WTC11 (cell line): ENCODE data around the gene MYO3A. TPM values are rescaled to one million over a fixed set of nuclear protein-coding genes. Genes with fewer than 3 reads are reported as not detected.

ENCODE experiments used
- ATAC-seq: fragments of 200-7000 bp; cut with Tn5 transposase; 2 replicates; pipeline ENCODE4 v1.10.0; 2021; ENCODE audit warnings: mild to moderate bottlenecking, moderate library complexity
- CTCF ChIA-PET: fragments of 300-600 bp; sonication (Branson Sonifier 250); formaldehyde crosslinking; loops from one replicate; lab custom pipeline; 2021; ENCODE audit warnings: antibody characterized with exemption; lab: Charles Lee
- POLR2A ChIA-PET: fragments of 350-600 bp; sonication (Branson Sonifier 250); formaldehyde crosslinking; loops from one replicate; lab custom pipeline; 2021; ENCODE audit warnings: antibody characterized with exemption; lab: Charles Lee
- DNase-seq: peaks from one replicate; pipeline ENCODE4 v3.0.0; 2021; ENCODE audit warnings: low spot score
- H3K27ac Mint-ChIP-seq: 2 replicates; pipeline ENCODE4 v1.8.0; 2021; ENCODE audit warnings: mixed read lengths
- H3K27me3 Mint-ChIP-seq: 2 replicates; pipeline ENCODE4 v1.8.0; 2021; ENCODE audit warnings: low read depth, mild to moderate bottlenecking, moderate library complexity, mixed read lengths
- H3K36me3 Mint-ChIP-seq: 2 replicates; pipeline ENCODE4 v1.8.0; 2021; ENCODE audit warnings: mixed read lengths
- H3K4me1 Mint-ChIP-seq: 2 replicates; pipeline ENCODE4 v1.8.0; 2022; ENCODE audit warnings: mixed read lengths
- H3K4me3 Mint-ChIP-seq: 2 replicates; pipeline ENCODE4 v1.8.0; 2021; ENCODE audit warnings: mild to moderate bottlenecking, moderate library complexity, mixed read lengths
- H3K9me3 Mint-ChIP-seq: 2 replicates; pipeline ENCODE4 v1.8.0; 2021; ENCODE audit warnings: mixed read lengths
- CBFB ChIP-seq: sonication (generic); formaldehyde crosslinking; IDR thresholded peaks from 2 replicates; pipeline ENCODE4 v1.8.1; 2022; ENCODE audit warnings: mild to moderate bottlenecking, low read depth, missing genetic modification reagents
- CREM ChIP-seq: sonication (generic); formaldehyde crosslinking; IDR thresholded peaks from 2 replicates; pipeline ENCODE4 v1.8.1; 2022; ENCODE audit warnings: mild to moderate bottlenecking, missing genetic modification reagents, moderate library complexity
- ELF4 ChIP-seq: sonication (generic); formaldehyde crosslinking; IDR thresholded peaks from 2 replicates; pipeline ENCODE4 v1.8.1; 2022; ENCODE audit warnings: low read depth, mild to moderate bottlenecking, moderate library complexity, missing genetic modification reagents
- EMX1 ChIP-seq: fragments of 250-450 bp; sonication (Bioruptor Pico); IDR thresholded peaks from 2 replicates; pipeline ENCODE4 v1.8.0; 2021; ENCODE audit warnings: mild to moderate bottlenecking
- ESRRA ChIP-seq: sonication (generic); formaldehyde crosslinking; IDR thresholded peaks from 2 replicates; pipeline ENCODE4 v1.8.1; 2022; ENCODE audit warnings: mild to moderate bottlenecking, missing genetic modification reagents, borderline replicate concordance
- FOXJ3 ChIP-seq: sonication (generic); formaldehyde crosslinking; IDR thresholded peaks from 2 replicates; pipeline ENCODE4 v1.9.0; 2021; ENCODE audit warnings: missing genetic modification reagents, mild to moderate bottlenecking, borderline replicate concordance
- FOXK1 ChIP-seq: sonication (generic); formaldehyde crosslinking; IDR thresholded peaks from 2 replicates; pipeline ENCODE4 v1.8.0; 2022; ENCODE audit warnings: mild to moderate bottlenecking, moderate library complexity, missing genetic modification reagents
- FOXP1 ChIP-seq: sonication (generic); formaldehyde crosslinking; IDR thresholded peaks from 2 replicates; pipeline ENCODE4 v1.8.0; 2022; ENCODE audit warnings: missing genetic modification reagents, mild to moderate bottlenecking, moderate library complexity, borderline replicate concordance
- HMGA2 ChIP-seq: fragments of 250-450 bp; sonication (Bioruptor Pico); IDR thresholded peaks from 2 replicates; pipeline ENCODE4 v1.4.0; 2021; ENCODE audit warnings: mild to moderate bottlenecking, moderate library complexity
- KAT7 ChIP-seq: sonication (generic); formaldehyde crosslinking; IDR thresholded peaks from 2 replicates; pipeline ENCODE4 v1.8.1; 2023; ENCODE audit warnings: missing genetic modification reagents, mild to moderate bottlenecking, borderline replicate concordance
- NR3C1 ChIP-seq: sonication (generic); formaldehyde crosslinking; conservative IDR thresholded peaks from 2 replicates; pipeline ENCODE4 v1.8.1; 2023; ENCODE audit warnings: low read depth, mild to moderate bottlenecking, missing genetic modification reagents
- PRRX2 ChIP-seq: fragments of 250-450 bp; sonication (Bioruptor Pico); IDR thresholded peaks from 2 replicates; pipeline ENCODE4 v1.8.0; 2021; ENCODE audit warnings: mild to moderate bottlenecking
- RORB ChIP-seq: fragments of 250-450 bp; sonication (Bioruptor Pico); IDR thresholded peaks from 2 replicates; pipeline ENCODE4 v1.9.0; 2021; ENCODE audit warnings: mild to moderate bottlenecking
- SP1 ChIP-seq: sonication (generic); formaldehyde crosslinking; conservative IDR thresholded peaks from 2 replicates; pipeline ENCODE4 v1.8.1; 2022; ENCODE audit warnings: missing genetic modification reagents
- ZBTB21 ChIP-seq: sonication (generic); formaldehyde crosslinking; IDR thresholded peaks from 2 replicates; pipeline ENCODE4 v1.8.1; 2023; ENCODE audit warnings: mild to moderate bottlenecking, missing genetic modification reagents, borderline replicate concordance
- ZNF219 ChIP-seq: sonication (generic); formaldehyde crosslinking; IDR thresholded peaks from 2 replicates; pipeline ENCODE4 v1.8.0; 2023; ENCODE audit warnings: missing genetic modification reagents, mild to moderate bottlenecking, borderline replicate concordance
- ZNF263 ChIP-seq: sonication (generic); formaldehyde crosslinking; IDR thresholded peaks from 2 replicates; pipeline ENCODE4 v1.8.1; 2022; ENCODE audit warnings: low read depth, mild to moderate bottlenecking, moderate library complexity, missing genetic modification reagents
- ZNF671 ChIP-seq: fragments of 250-450 bp; sonication (Bioruptor Pico); IDR thresholded peaks from 2 replicates; pipeline ENCODE4 v1.8.0; 2021; ENCODE audit warnings: mild to moderate bottlenecking
- total RNA-seq: library from RNA; stranded (reverse); gene quantifications from 3 replicates; pipeline ENCODE4 v1.2.3, GENCODE V29; 2021
- TF ChIP-seq, protein P1 (sequence below): sonication (generic); formaldehyde crosslinking; IDR thresholded peaks from 2 replicates; pipeline ENCODE4 v1.8.1; 2022; ENCODE audit warnings: mild to moderate bottlenecking, moderate library complexity, missing genetic modification reagents
- TF ChIP-seq, protein P2 (sequence below): fragments of 250-450 bp; sonication (Bioruptor Pico); IDR thresholded peaks from 2 replicates; pipeline ENCODE4 v1.9.0; 2021; ENCODE audit warnings: mild to moderate bottlenecking
- TF ChIP-seq, protein P3 (sequence below): sonication (generic); formaldehyde crosslinking; IDR thresholded peaks from 2 replicates; pipeline ENCODE4 v1.8.0; 2022; ENCODE audit warnings: missing genetic modification reagents
- TF ChIP-seq, protein P4 (sequence below): fragments of 200-600 bp; IDR thresholded peaks from 2 replicates; pipeline ENCODE4 v1.8.0; 2022; ENCODE audit warnings: antibody characterized with exemption
- TF ChIP-seq, protein P5 (sequence below): fragments of 250-450 bp; sonication (Bioruptor Pico); IDR thresholded peaks from 2 replicates; pipeline ENCODE4 v2.1.2; 2022; ENCODE audit warnings: mild to moderate bottlenecking, moderate library complexity
- TF ChIP-seq, protein P6 (sequence below): sonication (generic); formaldehyde crosslinking; IDR thresholded peaks from 2 replicates; pipeline ENCODE4 v1.8.1; 2023; ENCODE audit warnings: mild to moderate bottlenecking, missing genetic modification reagents
- TF ChIP-seq, protein P7 (sequence below): sonication (generic); formaldehyde crosslinking; IDR thresholded peaks from 2 replicates; pipeline ENCODE4 v1.8.1; 2022; ENCODE audit warnings: low read depth, mild to moderate bottlenecking, moderate library complexity, missing genetic modification reagents, borderline replicate concordance

MYO3A gene
- total RNA-seq, 1 experiment from 2014 or later: 3.7 TPM

DNA sequence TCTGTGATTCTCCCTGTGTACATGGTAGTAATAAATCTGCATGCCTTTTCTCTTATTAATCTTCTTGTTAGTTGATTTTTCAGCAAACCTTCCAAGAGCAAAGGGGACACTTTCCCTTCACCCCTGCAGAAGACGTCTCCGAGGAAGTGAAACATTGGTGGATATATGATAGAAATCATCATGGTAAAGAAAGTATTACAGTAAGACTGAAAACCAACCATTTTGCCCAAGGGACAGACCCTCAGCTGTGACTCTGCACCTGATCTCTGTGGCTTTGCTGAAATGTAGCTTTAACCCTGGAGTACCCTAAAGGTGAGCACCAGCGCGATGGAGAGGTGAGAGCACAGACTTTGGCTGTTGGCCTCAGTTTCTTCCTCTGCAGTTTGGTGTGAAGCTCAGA lies 32.8 kb upstream of the MYO3A start:
- TF ChIP-seq, protein P1, sequence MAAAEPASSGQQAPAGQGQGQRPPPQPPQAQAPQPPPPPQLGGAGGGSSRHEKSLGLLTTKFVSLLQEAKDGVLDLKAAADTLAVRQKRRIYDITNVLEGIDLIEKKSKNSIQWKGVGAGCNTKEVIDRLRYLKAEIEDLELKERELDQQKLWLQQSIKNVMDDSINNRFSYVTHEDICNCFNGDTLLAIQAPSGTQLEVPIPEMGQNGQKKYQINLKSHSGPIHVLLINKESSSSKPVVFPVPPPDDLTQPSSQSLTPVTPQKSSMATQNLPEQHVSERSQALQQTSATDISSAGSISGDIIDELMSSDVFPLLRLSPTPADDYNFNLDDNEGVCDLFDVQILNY (CRISPR knock-in tag): no peak
- TF ChIP-seq PRRX2 (CRISPR knock-in tag): no peak
- no peak for TF ChIP-seq EMX1 (CRISPR knock-in tag)
- no peak for TF ChIP-seq CREM (CRISPR knock-in tag)
- no peak for TF ChIP-seq ELF4 (CRISPR knock-in tag)
- no peak for TF ChIP-seq CBFB (CRISPR knock-in tag)
- no peak for TF ChIP-seq SP1 (CRISPR knock-in tag)
- TF ChIP-seq, protein P2, sequence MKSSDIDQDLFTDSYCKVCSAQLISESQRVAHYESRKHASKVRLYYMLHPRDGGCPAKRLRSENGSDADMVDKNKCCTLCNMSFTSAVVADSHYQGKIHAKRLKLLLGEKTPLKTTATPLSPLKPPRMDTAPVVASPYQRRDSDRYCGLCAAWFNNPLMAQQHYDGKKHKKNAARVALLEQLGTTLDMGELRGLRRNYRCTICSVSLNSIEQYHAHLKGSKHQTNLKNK: no peak
- TF ChIP-seq ESRRA (CRISPR knock-in tag): no peak
- TF ChIP-seq, protein P3, sequence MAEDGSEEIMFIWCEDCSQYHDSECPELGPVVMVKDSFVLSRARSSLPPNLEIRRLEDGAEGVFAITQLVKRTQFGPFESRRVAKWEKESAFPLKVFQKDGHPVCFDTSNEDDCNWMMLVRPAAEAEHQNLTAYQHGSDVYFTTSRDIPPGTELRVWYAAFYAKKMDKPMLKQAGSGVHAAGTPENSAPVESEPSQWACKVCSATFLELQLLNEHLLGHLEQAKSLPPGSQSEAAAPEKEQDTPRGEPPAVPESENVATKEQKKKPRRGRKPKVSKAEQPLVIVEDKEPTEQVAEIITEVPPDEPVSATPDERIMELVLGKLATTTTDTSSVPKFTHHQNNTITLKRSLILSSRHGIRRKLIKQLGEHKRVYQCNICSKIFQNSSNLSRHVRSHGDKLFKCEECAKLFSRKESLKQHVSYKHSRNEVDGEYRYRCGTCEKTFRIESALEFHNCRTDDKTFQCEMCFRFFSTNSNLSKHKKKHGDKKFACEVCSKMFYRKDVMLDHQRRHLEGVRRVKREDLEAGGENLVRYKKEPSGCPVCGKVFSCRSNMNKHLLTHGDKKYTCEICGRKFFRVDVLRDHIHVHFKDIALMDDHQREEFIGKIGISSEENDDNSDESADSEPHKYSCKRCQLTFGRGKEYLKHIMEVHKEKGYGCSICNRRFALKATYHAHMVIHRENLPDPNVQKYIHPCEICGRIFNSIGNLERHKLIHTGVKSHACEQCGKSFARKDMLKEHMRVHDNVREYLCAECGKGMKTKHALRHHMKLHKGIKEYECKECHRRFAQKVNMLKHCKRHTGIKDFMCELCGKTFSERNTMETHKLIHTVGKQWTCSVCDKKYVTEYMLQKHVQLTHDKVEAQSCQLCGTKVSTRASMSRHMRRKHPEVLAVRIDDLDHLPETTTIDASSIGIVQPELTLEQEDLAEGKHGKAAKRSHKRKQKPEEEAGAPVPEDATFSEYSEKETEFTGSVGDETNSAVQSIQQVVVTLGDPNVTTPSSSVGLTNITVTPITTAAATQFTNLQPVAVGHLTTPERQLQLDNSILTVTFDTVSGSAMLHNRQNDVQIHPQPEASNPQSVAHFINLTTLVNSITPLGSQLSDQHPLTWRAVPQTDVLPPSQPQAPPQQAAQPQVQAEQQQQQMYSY (CRISPR knock-in tag): no peak
- TF ChIP-seq, protein P4, sequence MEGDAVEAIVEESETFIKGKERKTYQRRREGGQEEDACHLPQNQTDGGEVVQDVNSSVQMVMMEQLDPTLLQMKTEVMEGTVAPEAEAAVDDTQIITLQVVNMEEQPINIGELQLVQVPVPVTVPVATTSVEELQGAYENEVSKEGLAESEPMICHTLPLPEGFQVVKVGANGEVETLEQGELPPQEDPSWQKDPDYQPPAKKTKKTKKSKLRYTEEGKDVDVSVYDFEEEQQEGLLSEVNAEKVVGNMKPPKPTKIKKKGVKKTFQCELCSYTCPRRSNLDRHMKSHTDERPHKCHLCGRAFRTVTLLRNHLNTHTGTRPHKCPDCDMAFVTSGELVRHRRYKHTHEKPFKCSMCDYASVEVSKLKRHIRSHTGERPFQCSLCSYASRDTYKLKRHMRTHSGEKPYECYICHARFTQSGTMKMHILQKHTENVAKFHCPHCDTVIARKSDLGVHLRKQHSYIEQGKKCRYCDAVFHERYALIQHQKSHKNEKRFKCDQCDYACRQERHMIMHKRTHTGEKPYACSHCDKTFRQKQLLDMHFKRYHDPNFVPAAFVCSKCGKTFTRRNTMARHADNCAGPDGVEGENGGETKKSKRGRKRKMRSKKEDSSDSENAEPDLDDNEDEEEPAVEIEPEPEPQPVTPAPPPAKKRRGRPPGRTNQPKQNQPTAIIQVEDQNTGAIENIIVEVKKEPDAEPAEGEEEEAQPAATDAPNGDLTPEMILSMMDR: no peak
- no peak for TF ChIP-seq FOXP1 (CRISPR knock-in tag)
- no peak for TF ChIP-seq ZNF219 (CRISPR knock-in tag)
- no peak for TF ChIP-seq KAT7 (CRISPR knock-in tag)
- TF ChIP-seq, protein P5, sequence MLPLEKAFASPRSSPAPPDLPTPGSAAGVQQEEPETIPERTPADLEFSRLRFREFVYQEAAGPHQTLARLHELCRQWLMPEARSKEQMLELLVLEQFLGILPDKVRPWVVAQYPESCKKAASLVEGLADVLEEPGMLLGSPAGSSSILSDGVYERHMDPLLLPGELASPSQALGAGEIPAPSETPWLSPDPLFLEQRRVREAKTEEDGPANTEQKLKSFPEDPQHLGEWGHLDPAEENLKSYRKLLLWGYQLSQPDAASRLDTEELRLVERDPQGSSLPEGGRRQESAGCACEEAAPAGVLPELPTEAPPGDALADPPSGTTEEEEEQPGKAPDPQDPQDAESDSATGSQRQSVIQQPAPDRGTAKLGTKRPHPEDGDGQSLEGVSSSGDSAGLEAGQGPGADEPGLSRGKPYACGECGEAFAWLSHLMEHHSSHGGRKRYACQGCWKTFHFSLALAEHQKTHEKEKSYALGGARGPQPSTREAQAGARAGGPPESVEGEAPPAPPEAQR (CRISPR knock-in tag): no peak
- TF ChIP-seq ZBTB21 (CRISPR knock-in tag): no peak
- no peak for TF ChIP-seq HMGA2
- TF ChIP-seq, all 79 proteins: peak for 0
- DNase-seq (no peak), ATAC-seq (no peak)
- Mint-ChIP-seq H3K4me1 (peaks cover 15% of the 10 kb centered on the region), H3K27ac (no peak overlapping the region), H3K9me3 (no peaks in the 10 kb centered on the region), H3K4me3 (no peak overlapping the region), H3K36me3 (no peaks in the 10 kb centered on the region), H3K27me3 (no peaks in the 10 kb centered on the region)
- CTCF ChIA-PET: no interaction called here
- POLR2A ChIA-PET: no interaction called here

DNA sequence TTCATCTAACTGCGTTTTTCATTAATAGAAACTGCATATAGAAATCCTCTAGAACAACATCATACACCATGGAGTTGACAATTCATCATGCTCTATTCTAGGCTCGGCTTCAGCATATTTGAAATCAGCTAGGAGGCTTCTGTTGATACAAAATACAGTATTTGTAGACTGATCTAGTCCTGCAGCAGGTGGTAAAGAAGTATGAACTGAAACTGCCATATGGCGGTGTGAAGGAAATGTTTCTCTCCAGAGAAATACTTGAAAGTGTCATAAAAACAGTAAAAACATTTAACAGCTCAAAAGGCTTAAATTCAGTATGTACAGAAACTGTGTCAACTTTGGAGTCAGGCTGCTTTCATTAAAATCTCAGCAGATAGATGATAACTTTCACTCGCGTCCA lies 32.0 kb upstream of the MYO3A start:
- CTCF ChIA-PET: no interaction called here
- POLR2A ChIA-PET: no interaction called here
- Mint-ChIP-seq H3K9me3 (no peaks in the 10 kb centered on the region), H3K4me3 (no peak overlapping the region), H3K27me3 (no peaks in the 10 kb centered on the region), H3K27ac (no peak overlapping the region), H3K4me1 (peaks cover 10% of the 10 kb centered on the region), H3K36me3 (no peaks in the 10 kb centered on the region)
- DNase-seq (no peak), ATAC-seq (no peak)
- TF ChIP-seq NR3C1 (CRISPR knock-in tag) (no peak), FOXJ3 (no peak), FOXK1 (CRISPR knock-in tag) (no peak), RORB (no peak), ZNF263 (CRISPR knock-in tag) (no peak), ZNF219 (CRISPR knock-in tag) (no peak), ZNF671 (CRISPR knock-in tag) (no peak)
- TF ChIP-seq, protein P6, sequence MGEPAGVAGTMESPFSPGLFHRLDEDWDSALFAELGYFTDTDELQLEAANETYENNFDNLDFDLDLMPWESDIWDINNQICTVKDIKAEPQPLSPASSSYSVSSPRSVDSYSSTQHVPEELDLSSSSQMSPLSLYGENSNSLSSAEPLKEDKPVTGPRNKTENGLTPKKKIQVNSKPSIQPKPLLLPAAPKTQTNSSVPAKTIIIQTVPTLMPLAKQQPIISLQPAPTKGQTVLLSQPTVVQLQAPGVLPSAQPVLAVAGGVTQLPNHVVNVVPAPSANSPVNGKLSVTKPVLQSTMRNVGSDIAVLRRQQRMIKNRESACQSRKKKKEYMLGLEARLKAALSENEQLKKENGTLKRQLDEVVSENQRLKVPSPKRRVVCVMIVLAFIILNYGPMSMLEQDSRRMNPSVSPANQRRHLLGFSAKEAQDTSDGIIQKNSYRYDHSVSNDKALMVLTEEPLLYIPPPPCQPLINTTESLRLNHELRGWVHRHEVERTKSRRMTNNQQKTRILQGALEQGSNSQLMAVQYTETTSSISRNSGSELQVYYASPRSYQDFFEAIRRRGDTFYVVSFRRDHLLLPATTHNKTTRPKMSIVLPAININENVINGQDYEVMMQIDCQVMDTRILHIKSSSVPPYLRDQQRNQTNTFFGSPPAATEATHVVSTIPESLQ (CRISPR knock-in tag): no peak
- TF ChIP-seq, protein P7, sequence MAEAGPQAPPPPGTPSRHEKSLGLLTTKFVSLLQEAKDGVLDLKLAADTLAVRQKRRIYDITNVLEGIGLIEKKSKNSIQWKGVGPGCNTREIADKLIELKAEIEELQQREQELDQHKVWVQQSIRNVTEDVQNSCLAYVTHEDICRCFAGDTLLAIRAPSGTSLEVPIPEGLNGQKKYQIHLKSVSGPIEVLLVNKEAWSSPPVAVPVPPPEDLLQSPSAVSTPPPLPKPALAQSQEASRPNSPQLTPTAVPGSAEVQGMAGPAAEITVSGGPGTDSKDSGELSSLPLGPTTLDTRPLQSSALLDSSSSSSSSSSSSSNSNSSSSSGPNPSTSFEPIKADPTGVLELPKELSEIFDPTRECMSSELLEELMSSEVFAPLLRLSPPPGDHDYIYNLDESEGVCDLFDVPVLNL (CRISPR knock-in tag): no peak
